Measurements from ENCODE around the gene NAPEPLD.

- no peak for TF ChIP-seq CTCF (optimal IDR thresholded peaks at IDR 0.05 in 1 of 3, IDR thresholded peaks at IDR 0.05 in 1 of 3, conservative IDR thresholded peaks at IDR 0.05 in 1 of 3; ENCODE audit: extremely low read depth in 1 of 3, insufficient read depth in 2 of 3, low read length in 3 of 3)
- no peak for TF ChIP-seq EZH2 (IDR thresholded peaks at IDR 0.05; ENCODE audit: low read length)
Observed at GRCh38 chr7:103121641-103122040, 27.3 kb downstream of the NAPEPLD start.
